Islet of Langerhans (tissue), 1 donor: ENCODE data around the gene MRPL44.
"Not testable (repeated sequence)": the region's sequence is repeated elsewhere in the genome, so short reads cannot be mapped to it uniquely, and the experiment has no call there.

Experiments
- FAIRE-seq: peaks from one replicate; lab custom pipeline; 2011; peaks lifted over from hg19 to GRCh38; lab: Jason Lieb, UNC

Gene MRPL44

GRCh38 chr2:223971731-223972130 is 14.5 kb downstream of the MRPL44 start:
- no peak for FAIRE-seq

GRCh38 chr2:223972656-223973102 is 15.4 kb downstream of the MRPL44 start:
- no peak for FAIRE-seq

DNA sequence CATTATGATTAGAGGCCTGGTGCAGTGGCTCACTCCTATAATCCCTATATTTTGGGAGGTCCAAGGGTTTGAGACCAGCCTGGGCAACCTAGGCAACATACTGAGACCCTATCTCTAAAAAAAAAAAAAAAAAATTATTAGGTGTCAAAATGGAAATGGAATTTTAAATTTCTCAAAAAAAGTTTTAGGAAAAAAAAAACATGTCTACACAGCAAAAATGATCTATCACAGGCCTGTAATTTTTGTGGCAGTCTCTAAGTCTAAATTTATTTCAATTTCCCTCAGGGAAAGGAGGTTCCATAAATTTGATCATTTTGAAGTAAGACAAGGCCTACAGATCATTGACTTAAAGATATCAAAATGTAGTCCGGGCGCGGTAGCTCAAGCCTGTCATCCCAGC is 16.3 kb downstream of the MRPL44 start:
- no peak for FAIRE-seq

DNA sequence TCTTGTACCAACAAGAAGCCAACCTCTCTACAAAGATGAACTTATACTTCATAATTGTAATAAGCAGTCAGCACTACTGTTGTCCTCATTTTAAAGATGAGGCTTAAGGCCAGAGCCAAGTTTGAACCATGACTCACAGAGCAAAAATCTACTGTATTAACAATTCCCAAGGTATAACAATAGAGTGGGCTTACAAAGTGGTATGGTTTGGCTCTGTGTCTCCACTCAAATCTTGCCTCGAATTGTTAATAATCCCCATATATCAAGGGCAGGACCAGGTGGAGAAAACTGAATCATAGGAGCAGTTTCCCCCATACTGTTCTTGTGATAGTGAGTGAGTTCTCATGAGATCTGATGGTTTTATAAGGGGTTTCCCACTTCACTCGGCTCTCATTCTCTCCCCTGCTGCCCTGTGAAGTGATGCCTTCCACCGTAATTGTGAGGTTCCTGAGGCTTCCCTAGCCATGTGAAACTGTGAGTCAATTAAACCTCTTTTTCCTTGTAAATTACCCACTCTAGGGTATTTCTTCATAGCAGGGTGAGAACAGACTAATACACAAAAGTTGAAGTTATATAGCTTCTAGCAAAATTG is 19.5 kb downstream of the MRPL44 start:
- FAIRE-seq = no peak

DNA sequence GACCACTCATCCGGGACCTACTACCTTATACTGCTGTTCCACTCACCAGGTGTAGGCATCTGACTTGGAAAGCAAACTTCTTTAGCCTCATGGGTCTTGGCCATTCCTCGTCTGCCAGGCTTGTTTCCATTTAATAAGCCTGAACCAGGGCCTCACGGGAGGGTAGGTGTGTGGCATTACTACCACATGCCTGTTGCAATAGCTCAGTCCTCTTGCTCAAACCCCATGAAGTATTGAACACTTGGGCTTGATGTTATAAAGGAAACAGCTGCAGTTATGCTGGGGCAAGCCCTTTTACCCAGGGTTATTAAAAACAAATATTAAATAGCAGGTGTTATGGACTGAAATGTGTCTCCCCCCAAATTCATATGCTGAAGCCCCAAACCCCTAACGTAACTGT is 21.2 kb downstream of the MRPL44 start:
- FAIRE-seq = no peak

DNA sequence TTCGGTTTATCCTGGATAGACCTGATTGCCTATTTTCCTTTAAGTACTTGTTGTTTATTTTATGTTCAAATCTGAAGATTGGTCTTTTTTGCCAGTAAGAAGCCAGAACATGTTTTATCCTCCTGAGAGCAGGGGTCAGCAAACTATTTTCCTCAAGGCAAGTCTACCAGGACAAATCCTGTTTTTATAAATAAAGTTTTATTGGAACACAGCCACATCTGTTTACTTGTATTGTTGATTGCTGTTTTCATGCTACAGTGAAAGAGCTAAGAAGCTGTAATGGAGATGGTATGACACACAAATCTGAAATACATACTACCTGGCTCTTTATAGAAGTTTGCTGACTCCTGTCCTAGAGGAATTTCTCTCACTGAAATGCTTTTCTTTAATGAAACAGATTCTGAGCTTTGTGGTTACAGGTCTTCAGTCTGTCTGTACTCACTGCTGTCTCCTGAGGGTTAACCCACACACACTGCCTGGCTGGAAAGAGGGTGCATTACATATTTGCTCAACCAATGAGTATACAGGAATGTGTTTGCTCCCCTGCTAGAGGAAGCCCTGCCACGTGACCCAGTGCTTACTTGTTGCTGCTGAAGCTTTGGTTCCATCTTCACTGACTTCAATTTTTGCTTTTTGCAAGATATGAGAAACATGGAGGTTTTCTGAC is 22.6 kb downstream of the MRPL44 start:
- no peak for FAIRE-seq

DNA sequence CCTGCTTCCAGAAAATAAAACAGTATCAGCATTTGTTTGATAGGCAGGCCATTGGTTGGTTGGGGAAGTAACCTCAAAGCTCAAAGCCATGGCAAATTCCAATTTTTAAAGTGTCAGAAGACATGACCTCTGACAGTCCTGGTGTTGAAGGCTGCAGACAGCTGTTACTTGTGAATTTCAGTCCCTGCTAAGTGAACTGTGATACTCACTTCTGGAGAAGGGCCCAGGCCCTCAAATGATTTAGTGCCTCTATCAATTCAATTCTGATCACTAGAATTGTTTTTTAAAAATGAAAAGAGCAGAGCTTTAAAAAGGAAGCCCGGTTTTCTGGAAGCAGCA is 23.1 kb downstream of the MRPL44 start:
- no peak for FAIRE-seq

DNA sequence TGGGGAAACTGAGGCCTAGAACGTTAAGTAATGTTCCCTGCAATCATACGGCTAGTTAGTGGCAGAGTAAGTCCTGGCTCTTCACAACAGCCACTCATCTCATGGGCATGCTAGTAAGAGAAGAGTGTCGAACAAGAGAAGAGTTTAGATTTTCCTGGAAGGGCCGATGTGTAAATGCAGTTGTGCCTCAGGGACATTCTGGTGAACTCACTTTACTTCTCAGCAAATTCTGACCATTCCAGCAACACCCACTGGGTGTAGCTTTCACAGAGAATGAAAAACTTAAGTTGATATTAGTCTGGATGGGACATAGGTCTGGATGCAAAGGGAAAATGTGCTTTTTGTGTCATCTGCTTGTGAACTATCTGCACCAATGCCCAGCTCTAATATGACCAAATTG is 23.5 kb downstream of the MRPL44 start:
- FAIRE-seq = no peak

DNA sequence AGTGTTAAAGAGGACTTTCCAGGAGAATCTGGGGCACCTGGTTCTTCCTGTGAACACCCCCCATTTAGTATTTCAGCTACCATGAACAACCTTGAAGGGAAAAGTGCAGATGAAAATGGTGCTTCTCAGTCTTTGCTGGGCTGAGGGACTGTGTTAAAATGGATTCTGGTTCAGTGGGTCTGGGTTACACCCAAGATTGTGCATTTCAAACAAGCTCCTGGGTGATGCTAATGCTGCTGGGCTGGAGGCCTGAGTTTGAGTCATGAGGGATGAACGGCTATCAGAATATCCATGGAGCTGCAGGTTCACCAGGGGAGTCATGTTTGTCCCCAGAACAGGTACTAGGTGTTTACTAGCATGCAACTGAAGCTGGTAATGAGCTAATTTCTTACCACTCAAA is 24.0 kb downstream of the MRPL44 start:
- no peak for FAIRE-seq

GRCh38 chr2:223989206-223989855 is 32.1 kb downstream of the MRPL44 start:
- FAIRE-seq = no peak

GRCh38 chr2:223989856-223990232 is 32.6 kb downstream of the MRPL44 start:
- FAIRE-seq = no peak

DNA sequence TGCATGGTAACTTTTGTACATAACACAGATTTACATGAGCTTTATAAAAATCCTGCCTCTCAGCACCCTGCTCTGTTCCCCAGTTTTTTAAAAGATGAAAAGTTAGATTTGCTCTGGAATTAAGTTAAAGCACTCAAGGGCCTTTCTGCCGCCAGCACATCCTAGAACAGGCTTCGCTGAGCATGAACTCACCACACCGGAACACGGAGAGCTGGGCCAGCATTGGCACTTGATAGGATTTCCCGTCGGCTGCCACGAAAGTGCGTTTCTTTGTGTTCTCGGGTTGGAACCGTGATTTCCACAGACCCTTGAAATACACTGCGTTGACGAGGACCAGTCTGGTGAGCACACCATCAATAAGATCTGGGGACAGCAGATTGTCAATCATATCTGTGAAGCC is 34.3 kb downstream of the MRPL44 start:
- FAIRE-seq = no peak

DNA sequence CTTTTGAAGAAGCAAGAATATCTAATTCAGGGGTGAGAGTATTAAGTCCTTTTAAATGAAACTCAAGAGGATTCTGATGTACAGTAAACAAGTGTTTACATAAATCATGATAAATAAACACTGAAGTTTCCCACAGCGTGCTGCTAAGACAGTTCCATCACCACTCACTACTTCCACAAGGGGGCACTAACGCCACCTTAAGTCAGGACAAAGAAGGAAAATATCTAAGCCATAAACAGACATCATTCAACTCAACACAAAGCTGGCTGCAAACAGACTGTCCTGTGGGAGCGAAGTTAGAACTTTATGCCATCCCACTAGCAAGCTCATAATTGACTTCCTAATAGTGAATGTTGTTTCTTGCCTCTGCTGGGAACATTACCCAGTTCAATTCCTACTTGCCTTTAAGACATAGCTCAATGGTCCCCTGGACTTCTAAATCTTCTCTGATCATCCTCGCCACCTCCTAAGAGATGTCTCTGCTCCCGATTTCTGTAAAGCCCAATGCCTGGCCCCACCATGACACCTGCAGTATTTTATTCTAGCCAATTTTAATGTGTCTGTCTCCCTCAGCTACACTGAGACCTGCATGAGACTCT is 36.5 kb downstream of the MRPL44 start:
- peak; percentile 97 for FAIRE-seq

- FAIRE-seq = no peak
Observed at GRCh38 chr2:223994562-223995162, 37.4 kb downstream of the MRPL44 start.

- no peak for FAIRE-seq
Observed at GRCh38 chr2:223995569-223995968, 38.3 kb downstream of the MRPL44 start.

- FAIRE-seq = no peak
Observed at GRCh38 chr2:223996391-223996790, 39.1 kb downstream of the MRPL44 start.

DNA sequence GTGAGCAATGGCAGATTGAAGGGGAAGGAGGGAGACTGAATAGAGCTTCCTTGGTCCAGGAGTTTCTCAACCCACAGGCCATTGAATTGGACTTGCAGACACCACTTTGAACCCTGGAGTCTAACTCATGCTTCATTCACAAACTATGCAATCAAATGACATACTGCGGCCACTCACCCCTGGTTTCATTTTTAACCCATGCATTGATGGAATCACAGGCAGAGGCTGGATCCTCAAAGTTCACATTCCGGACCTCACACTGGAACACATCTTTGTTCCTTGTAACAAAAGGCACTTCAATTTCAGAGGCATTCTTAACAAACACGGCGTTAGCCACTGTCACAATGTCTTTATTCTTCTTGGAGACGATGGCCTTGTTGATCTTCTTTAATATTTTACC is 40.7 kb downstream of the MRPL44 start:
- FAIRE-seq = no peak

- no peak for FAIRE-seq
Observed at GRCh38 chr2:223998948-223999347, 41.7 kb downstream of the MRPL44 start.

DNA sequence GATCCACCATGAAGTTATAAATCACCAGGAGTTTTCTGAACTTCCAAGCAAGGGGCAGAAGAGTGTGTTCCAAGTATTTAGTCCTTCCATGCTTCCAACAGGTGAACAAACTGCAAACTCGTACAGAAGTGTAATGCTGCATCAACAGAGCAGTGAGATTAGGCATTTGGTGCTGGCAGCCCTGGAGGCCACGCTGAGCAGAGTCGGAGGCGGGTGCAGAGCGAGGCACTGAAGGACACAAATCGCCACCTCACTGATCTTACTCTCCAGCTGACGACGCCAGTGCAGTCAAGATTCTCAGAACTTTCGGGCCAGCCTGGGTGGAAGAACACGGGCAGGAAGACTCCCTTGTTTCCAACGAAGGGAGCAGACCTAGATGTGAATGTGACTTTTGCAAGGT is 42.6 kb downstream of the MRPL44 start:
- FAIRE-seq = no peak

DNA sequence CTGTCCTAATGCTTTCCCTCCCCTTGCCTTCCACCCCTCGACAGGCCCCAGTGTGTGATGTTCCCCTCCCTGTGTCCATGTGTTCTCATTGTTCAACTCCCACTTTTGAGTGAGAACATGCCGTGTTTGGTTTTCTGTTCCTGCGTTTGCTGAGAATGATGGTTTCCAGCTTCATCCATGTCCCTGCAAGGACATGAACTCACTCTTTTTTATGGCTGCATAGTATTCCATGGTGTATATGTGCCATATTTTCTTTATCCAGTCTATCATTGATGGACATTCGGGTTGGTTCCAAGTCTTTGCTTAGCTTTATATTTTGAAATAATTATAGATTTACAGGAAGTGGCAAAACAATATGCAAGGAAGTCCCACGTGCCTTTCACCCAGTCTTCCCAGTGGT is 43.4 kb downstream of the MRPL44 start:
- FAIRE-seq = not testable (repeated sequence)

- no peak for FAIRE-seq
Observed at GRCh38 chr2:224004105-224004695, 46.9 kb downstream of the MRPL44 start.

GRCh38 chr2:224008702-224009261 is 51.5 kb downstream of the MRPL44 start:
- FAIRE-seq = peak; percentile 97
